CD4-positive, alpha-beta memory T cell (primary cell): ENCODE results near the gene SLC30A7. TPM values are rescaled to one million over a fixed set of nuclear protein-coding genes. Genes with fewer than 3 reads are reported as not detected.
A peak's percentile ranks its signal among the peaks of the same experiment; 100 is the strongest.

Source experiments
- CTCF ChIA-PET: fragments of 350-600 bp; sonication (Branson Sonifier 250); formaldehyde crosslinking; loops from one replicate; lab custom pipeline; 2021; ENCODE audit warnings: inconsistent platforms; ENCODE audit not compliant: partially characterized antibody; lab: Charles Lee
- POLR2A ChIA-PET: fragments of 350-600 bp; sonication (Branson Sonifier 250); formaldehyde crosslinking; loops from one replicate; lab custom pipeline; 2021; ENCODE audit not compliant: partially characterized antibody; lab: Charles Lee
- DNase-seq, 5 donors: peaks; one replicate each; pipeline versions ENCODE4 v3.0.0 to v3.0.0-alpha.2; 2020 to 2022; ENCODE audit warnings: mixed read lengths in 1 of 5
- H3K27ac ChIP-seq: one replicate; pipeline ENCODE4 v1.7.0; 2013; ENCODE audit warnings: low read depth, low read length
- H3K27me3 ChIP-seq: 2 replicates; pipeline ENCODE4 v1.7.0; 2013; ENCODE audit warnings: mild to moderate bottlenecking, low read length, moderate library complexity; ENCODE audit not compliant: insufficient read depth
- H3K36me3 ChIP-seq: 2 replicates; pipeline ENCODE4 v1.7.0; 2013; ENCODE audit warnings: mild to moderate bottlenecking, low read length, moderate library complexity; ENCODE audit not compliant: insufficient read depth
- H3K4me1 ChIP-seq: 2 replicates; pipeline ENCODE4 v1.7.0; 2013; ENCODE audit warnings: mild to moderate bottlenecking, low read length, moderate library complexity; ENCODE audit not compliant: insufficient read depth
- H3K4me3 ChIP-seq, 2 donors: one replicate each; pipeline ENCODE4 v1.7.0; 2013; ENCODE audit warnings: low read length in 2 of 2, mild to moderate bottlenecking in 1 of 2
- H3K9me3 ChIP-seq, 2 donors: one replicate each; pipeline ENCODE4 v1.7.0; 2013; ENCODE audit warnings: low read length in 2 of 2, control low read depth in 1 of 2; ENCODE audit not compliant: control insufficient read depth in 1 of 2
- H3K27ac Mint-ChIP-seq, 7 donors: one replicate each; pipeline ENCODE4 v1.8.0; 2020 to 2021; ENCODE audit warnings: mixed read lengths in 7 of 7, mild to moderate bottlenecking in 6 of 7, inconsistent platforms in 3 of 7, moderate library complexity in 3 of 7
- H3K27me3 Mint-ChIP-seq, 2 donors: one replicate each; pipeline ENCODE4 v1.8.0; 2020 to 2021; ENCODE audit warnings: mixed read lengths in 2 of 2
- H3K36me3 Mint-ChIP-seq, 2 donors: one replicate each; pipeline ENCODE4 v1.8.0; 2020 to 2021; ENCODE audit warnings: mixed read lengths in 2 of 2, inconsistent platforms in 1 of 2, mild to moderate bottlenecking in 1 of 2
- H3K4me1 Mint-ChIP-seq, 4 donors: one replicate each; pipeline ENCODE4 v1.8.0; 2020 to 2021; ENCODE audit warnings: mixed read lengths in 4 of 4, mild to moderate bottlenecking in 1 of 4
- H3K4me3 Mint-ChIP-seq, 8 donors: one replicate each; pipeline ENCODE4 v1.8.0; 2020 to 2021; ENCODE audit warnings: mixed read lengths in 8 of 8, mild to moderate bottlenecking in 7 of 8, moderate library complexity in 6 of 8, inconsistent platforms in 3 of 8
- H3K9me3 Mint-ChIP-seq, 8 donors: one replicate each; pipeline ENCODE4 v1.8.0; 2020 to 2021; ENCODE audit warnings: mixed read lengths in 8 of 8, mild to moderate bottlenecking in 5 of 8, inconsistent platforms in 3 of 8, moderate library complexity in 1 of 8
- intact Hi-C: fragments of 100-400 bp; cut with micrococcal nuclease; formaldehyde crosslinking; loops from one replicate; pipeline ENCODE4 v1.15.1; 2023
- polyA plus RNA-seq, 2 donors: library from polyadenylated mRNA; unstranded; fragments of 300-500 nt; fragmentation: Illumina TruSeq; gene quantifications; one replicate each; pipeline ENCODE4 v1.2.3, GENCODE V29; 2021
- total RNA-seq, 2 experiments: library from RNA; stranded (reverse); gene quantifications; one replicate each; pipeline ENCODE4 v1.2.3, GENCODE V29; 2021

SLC30A7 gene
- total and polyA plus RNA-seq, 4 experiments from 2014 or later = 11.3 to 54.9 (median 34.7) TPM

DNA sequence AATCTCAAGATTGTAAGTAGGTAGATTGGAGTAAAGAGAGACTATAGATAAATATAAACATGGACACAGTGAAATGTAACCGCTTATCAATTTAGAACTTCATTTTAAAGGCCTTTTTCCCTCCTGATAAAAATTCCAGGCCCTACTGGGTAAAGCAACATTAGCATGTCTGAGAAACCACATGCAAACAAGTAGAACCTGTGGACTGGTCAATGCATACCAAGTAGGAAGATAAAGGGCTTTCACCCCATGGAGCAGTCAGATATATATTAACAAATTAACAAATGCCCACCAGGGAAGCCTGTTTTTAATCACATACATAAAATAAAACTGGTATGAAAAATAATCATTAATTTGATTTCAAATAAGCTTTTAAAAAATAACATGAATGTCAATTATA lies 121.6 kb downstream of the SLC30A7 start:
- H3K4me3 Mint-ChIP-seq = no peak overlapping the region
- H3K27me3 Mint-ChIP-seq = no peaks in the 10 kb centered on the region
- no peak for DNase-seq
- H3K4me3 ChIP-seq = no peak overlapping the region
- H3K9me3 Mint-ChIP-seq = no peaks in the 10 kb centered on the region
- ChIA-PET POLR2A (interaction anchor here (0.6 kb wide), 1 partner anchor 16 kb away, joined by 4 read pairs; no protein-coding TSS in a partner anchor), CTCF (interaction anchor here (2.2 kb wide), 1 partner anchor 8 kb away, joined by 8 read pairs; the partner anchor contains the start of gene DPH5)
- H3K27me3 ChIP-seq = no peaks in the 10 kb centered on the region
- H3K36me3 ChIP-seq = no peaks in the 10 kb centered on the region
- H3K9me3 ChIP-seq = no peaks in the 10 kb centered on the region
- intact Hi-C loops = no loop called here
- no peak overlapping the region for H3K27ac Mint-ChIP-seq
- H3K4me1 ChIP-seq = no peaks in the 10 kb centered on the region
- H3K27ac ChIP-seq = no peak overlapping the region
- peaks cover 13 to 29% (median 20%) of the 10 kb centered on the region in 4 donors for H3K4me1 Mint-ChIP-seq
- H3K36me3 Mint-ChIP-seq = peaks cover 45 to 70% of the 10 kb centered on the region in 2 donors

DNA sequence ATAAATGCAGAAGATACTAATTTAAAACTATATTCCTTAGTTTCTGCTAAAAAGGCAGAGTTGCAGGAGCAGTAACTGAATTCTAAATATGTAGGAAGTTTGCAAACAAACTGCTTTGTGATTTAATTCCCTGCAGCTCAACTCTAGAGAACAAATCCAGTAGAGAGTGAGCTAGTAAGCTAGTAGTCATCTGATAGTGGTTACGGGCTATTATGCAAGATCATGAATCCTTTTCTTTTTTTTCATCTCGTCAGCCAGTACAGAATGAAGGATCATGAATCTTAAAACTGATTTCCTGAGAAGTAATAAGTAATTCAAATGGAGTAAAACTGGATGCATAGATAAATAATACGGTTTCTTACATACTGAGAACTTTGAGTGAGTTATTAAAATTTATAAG lies 126.4 kb downstream of the SLC30A7 start:
- no peaks in the 10 kb centered on the region for H3K36me3 ChIP-seq
- H3K9me3 ChIP-seq = no peaks in the 10 kb centered on the region
- ChIA-PET CTCF (interaction anchor here (1.1 to 2.0 kb wide), 3 partner anchors 8 to 265 kb away, joined by 3 to 8 read pairs (median 3); no protein-coding TSS in a partner anchor), POLR2A (interaction anchor here (0.7 to 1.2 kb wide), 3 partner anchors 10 to 266 kb away, joined by 3 to 5 read pairs (median 4); partner anchors contain the start of gene S1PR1)
- intact Hi-C loops = no loop called here
- H3K27me3 ChIP-seq = no peaks in the 10 kb centered on the region
- no peak overlapping the region for H3K4me3 ChIP-seq
- H3K4me3 Mint-ChIP-seq = no peak overlapping the region
- H3K36me3 Mint-ChIP-seq = peaks cover 32 to 41% of the 10 kb centered on the region in 2 donors
- no peak overlapping the region for H3K27ac ChIP-seq
- H3K9me3 Mint-ChIP-seq = no peaks in the 10 kb centered on the region
- peaks cover 32 to 65% (median 49%) of the 10 kb centered on the region in 4 donors for H3K4me1 Mint-ChIP-seq
- DNase-seq = no peak
- H3K27me3 Mint-ChIP-seq = no peaks in the 10 kb centered on the region
- peaks cover 34% of the 10 kb centered on the region for H3K4me1 ChIP-seq
- peak overlapping the region in 3 of 7 donors; percentile 4 to 69 (median 14) for H3K27ac Mint-ChIP-seq

- Mint-ChIP-seq H3K27me3 (no peaks in the 10 kb centered on the region), H3K27ac (peak overlapping the region; percentile 96 to 99 (median 98)), H3K4me1 (peaks cover 49 to 84% (median 62%) of the 10 kb centered on the region in 4 donors), H3K36me3 (peaks cover 25 to 37% of the 10 kb centered on the region in 2 donors), H3K9me3 (no peaks in the 10 kb centered on the region), H3K4me3 (peak overlapping the region; percentile 85 to 99 (median 96))
- H3K4me1 ChIP-seq = peaks cover 62% of the 10 kb centered on the region
- ChIA-PET CTCF (interaction anchor here (0.8 to 2.5 kb wide), 7 partner anchors 9 to 265 kb away, joined by 3 to 8 read pairs (median 3); no protein-coding TSS in a partner anchor), POLR2A (interaction anchor here (0.7 to 6.3 kb wide), 14 partner anchors 9 to 213 kb away, joined by 3 to 77 read pairs (median 4); partner anchors contain the start of genes S1PR1 and SLC30A7)
- intact Hi-C loops = loop anchor here (1.0 to 5.0 kb wide), 7 partner anchors 16 to 264 kb away; no protein-coding TSS in a partner anchor
- H3K27me3 ChIP-seq = no peaks in the 10 kb centered on the region
- peak overlapping the region; percentile 76 for H3K27ac ChIP-seq
- H3K4me3 ChIP-seq = peak overlapping the region; percentile 78 to 88
- H3K36me3 ChIP-seq = no peaks in the 10 kb centered on the region
- DNase-seq = no peak
- H3K9me3 ChIP-seq = no peaks in the 10 kb centered on the region
These were observed 129.4 kb downstream of the SLC30A7 start for GRCh38 chr1:101025283-101025656.

- H3K36me3 Mint-ChIP-seq = peaks cover 24 to 34% of the 10 kb centered on the region in 2 donors
- POLR2A ChIA-PET = interaction anchor here (0.6 to 6.3 kb wide), 20 partner anchors 9 to 262 kb away, joined by 3 to 77 read pairs (median 4); partner anchors contain the start of genes S1PR1 and SLC30A7
- Histone ChIP-seq H3K27ac (peak within 1 kb of the TSS; percentile 76), H3K9me3 (no peaks in the 10 kb centered on the region), H3K27me3 (no peaks in the 10 kb centered on the region), H3K4me3 (peak within 1 kb of the TSS; percentile 78 to 88), H3K4me1 (peaks cover 62% of the 10 kb centered on the region), H3K36me3 (no peaks in the 10 kb centered on the region)
- peak; percentile 86 to 91 (median 87) for DNase-seq
- no peaks in the 10 kb centered on the region for H3K27me3 Mint-ChIP-seq
- H3K27ac Mint-ChIP-seq = peak within 1 kb of the TSS; percentile 96 to 99 (median 98)
- H3K9me3 Mint-ChIP-seq = no peaks in the 10 kb centered on the region
- peak within 1 kb of the TSS; percentile 85 to 99 (median 96) for H3K4me3 Mint-ChIP-seq
- intact Hi-C loops = loop anchor here (1.0 to 5.0 kb wide), 8 partner anchors 17 to 263 kb away; no protein-coding TSS in a partner anchor
- peaks cover 46 to 81% (median 61%) of the 10 kb centered on the region in 4 donors for H3K4me1 Mint-ChIP-seq
- CTCF ChIA-PET = interaction anchor here (0.8 to 2.5 kb wide), 7 partner anchors 10 to 332 kb away, joined by 3 to 8 read pairs (median 3); no protein-coding TSS in a partner anchor
These were observed 130.0 kb downstream of the SLC30A7 start, which contains the start of gene DPH5 for GRCh38 chr1:101025657-101026429. Gene DPH5, minus strand, starts transcription at chr1:101025784. Its CDS starts 341 bp downstream, at chr1:101025443.

- Histone ChIP-seq H3K4me1 (peaks cover 62% of the 10 kb centered on the region), H3K27me3 (no peaks in the 10 kb centered on the region), H3K4me3 (peak overlapping the region; percentile 78 to 88), H3K27ac (peak overlapping the region; percentile 76), H3K9me3 (no peaks in the 10 kb centered on the region), H3K36me3 (no peaks in the 10 kb centered on the region)
- peak overlapping the region; percentile 96 to 99 (median 98) for H3K27ac Mint-ChIP-seq
- no peak for DNase-seq
- H3K36me3 Mint-ChIP-seq = peaks cover 24 to 34% of the 10 kb centered on the region in 2 donors
- H3K4me3 Mint-ChIP-seq = peak overlapping the region; percentile 85 to 99 (median 96)
- peaks cover 49 to 81% (median 64%) of the 10 kb centered on the region in 4 donors for H3K4me1 Mint-ChIP-seq
- H3K9me3 Mint-ChIP-seq = no peaks in the 10 kb centered on the region
- ChIA-PET CTCF (interaction anchor here (0.8 to 2.5 kb wide), 5 partner anchors 10 to 331 kb away, joined by 3 to 8 read pairs (median 3); no protein-coding TSS in a partner anchor), POLR2A (interaction anchor here (0.6 to 6.3 kb wide), 19 partner anchors 9 to 261 kb away, joined by 3 to 77 read pairs (median 4); partner anchors contain the start of genes S1PR1 and SLC30A7)
- no peaks in the 10 kb centered on the region for H3K27me3 Mint-ChIP-seq
- intact Hi-C loops = loop anchor here (1.0 to 5.0 kb wide), 4 partner anchors 56 to 151 kb away; no protein-coding TSS in a partner anchor
These were observed 130.5 kb downstream of the SLC30A7 start for GRCh38 chr1:101026430-101026788.

DNA sequence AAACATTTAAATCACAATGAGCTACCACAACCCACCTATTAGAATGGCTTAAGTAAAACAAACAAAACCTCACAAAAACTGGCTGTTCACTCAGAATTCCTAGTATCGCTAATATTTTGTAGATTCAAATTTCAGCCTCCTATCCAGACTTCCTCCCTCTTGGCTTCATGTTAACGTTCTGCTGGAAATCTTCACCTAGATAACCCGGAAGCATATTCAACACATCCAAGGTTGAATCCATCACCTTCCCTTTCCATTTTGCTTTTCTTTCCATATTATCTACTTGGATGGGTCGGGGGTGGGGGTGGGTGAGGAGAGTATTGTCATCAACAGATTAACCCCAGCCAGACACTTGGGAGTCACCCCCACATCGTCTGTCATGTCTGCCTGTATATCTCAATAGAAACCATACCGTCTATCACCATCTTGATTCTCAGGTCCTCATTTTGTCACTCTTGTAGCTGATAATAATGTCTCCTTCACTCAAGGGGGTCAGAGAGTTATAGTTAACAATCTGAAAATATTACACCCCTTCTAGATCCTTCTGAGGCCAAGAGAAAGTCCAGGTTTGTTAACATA lies 131.4 kb downstream of the SLC30A7 start:
- no peaks in the 10 kb centered on the region for H3K9me3 Mint-ChIP-seq
- Histone ChIP-seq H3K9me3 (no peaks in the 10 kb centered on the region), H3K4me3 (no peak overlapping the region), H3K27ac (no peak overlapping the region), H3K27me3 (no peaks in the 10 kb centered on the region), H3K36me3 (no peaks in the 10 kb centered on the region), H3K4me1 (peaks cover 62% of the 10 kb centered on the region)
- POLR2A ChIA-PET = interaction anchor here (0.9 to 6.3 kb wide), 4 partner anchors 8 to 211 kb away, joined by 3 to 77 read pairs (median 8); partner anchors contain the start of gene S1PR1
- no peak for DNase-seq
- peaks cover 22 to 31% of the 10 kb centered on the region in 2 donors for H3K36me3 Mint-ChIP-seq
- H3K27me3 Mint-ChIP-seq = no peaks in the 10 kb centered on the region
- H3K4me3 Mint-ChIP-seq = peak overlapping the region; percentile 2 to 95 (median 46)
- peaks cover 44 to 75% (median 61%) of the 10 kb centered on the region in 4 donors for H3K4me1 Mint-ChIP-seq
- intact Hi-C loops = loop anchor here (5.0 kb wide), 3 partner anchors 55 to 150 kb away; no protein-coding TSS in a partner anchor
- CTCF ChIA-PET = interaction anchor here (1.0 to 2.2 kb wide), 4 partner anchors 10 to 261 kb away, joined by 3 to 7 read pairs (median 4); no protein-coding TSS in a partner anchor
- H3K27ac Mint-ChIP-seq = peak overlapping the region in 5 of 7 donors; percentile 0 to 71 (median 37)
